GM19468 (cell line): ENCODE results near the gene DGCR8.
"Not testable (repeated sequence)": the region's sequence is repeated elsewhere in the genome, so short reads cannot be mapped to it uniquely, and the experiment has no call there.

Experiments
- ATAC-seq: cut with Tn5 transposase; IDR thresholded peaks from one replicate; pipeline ENCODE4 v1.9.1; 2021; ENCODE audit warnings: mild to moderate bottlenecking, moderate library complexity, moderate number of reproducible peaks; ENCODE audit not compliant: unreplicated experiment; ENCODE audit errors: extremely low read depth

DGCR8 gene

DNA sequence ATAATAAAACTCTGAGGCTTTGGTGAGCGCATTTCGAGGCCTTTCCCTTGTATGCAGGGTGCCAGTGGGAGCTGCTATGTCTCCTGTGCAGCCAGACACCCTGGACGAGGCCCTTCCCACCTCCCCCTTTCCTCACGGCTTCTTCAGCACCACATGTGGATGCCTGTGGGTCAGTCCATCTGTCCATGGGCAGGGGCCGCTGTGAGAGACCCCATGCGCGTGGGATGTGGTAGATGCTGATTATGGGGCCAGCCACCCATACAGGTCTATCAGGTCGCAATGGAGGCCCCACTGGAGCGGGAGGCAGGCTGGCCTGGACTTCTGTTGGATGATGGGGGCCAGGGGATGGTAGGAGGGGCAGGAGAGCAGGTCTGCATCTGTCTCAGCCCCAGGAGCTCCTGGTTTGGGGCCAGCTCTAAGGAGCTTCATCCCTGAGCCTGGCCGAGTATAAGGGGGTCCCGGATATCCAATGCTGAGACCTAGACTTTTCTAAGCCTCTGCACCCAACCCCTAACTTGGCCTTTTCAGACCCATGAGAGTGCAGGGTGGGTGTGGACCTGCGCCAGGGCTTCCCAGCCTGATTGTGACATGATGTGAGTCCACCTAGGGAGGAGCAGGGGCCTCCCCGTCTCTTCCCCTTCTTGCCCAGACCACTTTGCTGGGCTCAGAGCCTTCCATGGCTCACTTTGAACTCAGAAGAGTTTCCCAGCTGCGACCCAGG, 14.0 kb upstream of the DGCR8 start:
- no peak for ATAC-seq

DNA sequence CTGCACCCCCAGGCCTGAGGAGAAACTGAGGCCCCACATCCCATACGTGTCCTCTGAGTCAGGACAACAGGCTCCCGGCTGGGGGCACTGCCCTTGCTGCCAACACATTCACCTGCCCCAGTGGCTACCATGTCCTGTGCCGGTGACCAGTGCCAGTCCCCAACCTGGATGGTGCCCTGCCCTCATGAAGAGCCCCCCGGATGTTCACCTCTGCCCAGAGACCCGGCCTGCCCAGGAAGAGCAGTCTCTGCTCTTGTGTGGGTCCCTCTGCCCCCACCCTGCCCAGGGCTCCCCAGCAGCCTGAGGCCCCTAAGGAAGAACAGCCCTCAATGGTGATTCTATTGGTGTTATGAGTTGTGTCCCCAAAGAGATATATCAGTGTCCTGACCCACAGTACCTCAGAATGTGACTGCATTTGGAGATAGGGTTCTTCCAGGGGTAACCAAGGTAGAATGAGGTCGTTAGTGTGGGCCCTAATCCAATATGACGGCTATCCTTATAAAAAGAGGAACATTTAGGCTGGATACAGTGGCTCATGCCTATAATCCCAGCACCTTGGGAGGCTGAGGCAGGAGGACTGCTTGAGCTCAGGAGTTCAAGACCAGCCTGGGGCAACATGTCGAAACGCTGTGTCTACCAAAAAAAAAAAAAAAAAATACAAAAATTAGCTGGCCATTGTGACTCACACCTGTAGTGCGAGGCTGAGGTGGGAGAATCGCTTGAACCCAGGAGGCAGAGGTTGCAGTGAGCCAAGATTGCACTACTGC, 13.2 kb upstream of the DGCR8 start:
- ATAC-seq = no peak

DNA sequence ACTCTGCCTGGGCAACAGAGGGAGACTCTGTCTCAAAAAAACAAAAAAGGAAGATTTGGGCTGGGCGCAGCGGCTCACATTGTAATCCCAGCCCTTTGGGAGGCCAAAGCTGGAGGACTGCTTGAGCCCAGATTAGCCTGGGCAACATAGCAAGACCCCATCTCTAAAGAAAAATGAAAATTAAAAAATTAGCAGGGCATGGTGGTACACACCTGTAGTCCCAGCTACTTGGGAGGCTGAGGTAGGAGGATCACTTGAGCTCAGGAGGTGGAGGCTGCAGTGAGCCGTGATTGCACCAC, 12.7 kb upstream of the DGCR8 start:
- not testable (repeated sequence) for ATAC-seq

DNA sequence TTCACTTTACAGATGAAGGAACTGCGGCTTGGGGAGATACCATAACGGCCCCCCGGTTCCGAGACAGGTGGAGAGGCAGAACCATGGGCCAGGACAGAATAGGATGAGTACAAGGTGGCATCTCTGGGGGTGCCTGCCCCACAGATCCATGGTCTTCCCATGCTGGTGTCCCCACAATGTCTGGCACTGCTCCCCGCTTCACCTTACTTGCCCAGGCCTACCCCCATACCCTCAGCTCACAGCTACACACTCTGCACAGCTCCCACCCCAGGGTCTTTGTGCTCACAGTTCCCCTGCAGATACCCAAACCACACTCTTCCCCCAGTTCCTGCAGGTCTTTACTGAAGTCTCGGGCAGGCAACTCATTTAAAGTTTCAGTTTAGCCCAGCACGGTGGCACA, 11.4 kb upstream of the DGCR8 start:
- ATAC-seq = no peak

DNA sequence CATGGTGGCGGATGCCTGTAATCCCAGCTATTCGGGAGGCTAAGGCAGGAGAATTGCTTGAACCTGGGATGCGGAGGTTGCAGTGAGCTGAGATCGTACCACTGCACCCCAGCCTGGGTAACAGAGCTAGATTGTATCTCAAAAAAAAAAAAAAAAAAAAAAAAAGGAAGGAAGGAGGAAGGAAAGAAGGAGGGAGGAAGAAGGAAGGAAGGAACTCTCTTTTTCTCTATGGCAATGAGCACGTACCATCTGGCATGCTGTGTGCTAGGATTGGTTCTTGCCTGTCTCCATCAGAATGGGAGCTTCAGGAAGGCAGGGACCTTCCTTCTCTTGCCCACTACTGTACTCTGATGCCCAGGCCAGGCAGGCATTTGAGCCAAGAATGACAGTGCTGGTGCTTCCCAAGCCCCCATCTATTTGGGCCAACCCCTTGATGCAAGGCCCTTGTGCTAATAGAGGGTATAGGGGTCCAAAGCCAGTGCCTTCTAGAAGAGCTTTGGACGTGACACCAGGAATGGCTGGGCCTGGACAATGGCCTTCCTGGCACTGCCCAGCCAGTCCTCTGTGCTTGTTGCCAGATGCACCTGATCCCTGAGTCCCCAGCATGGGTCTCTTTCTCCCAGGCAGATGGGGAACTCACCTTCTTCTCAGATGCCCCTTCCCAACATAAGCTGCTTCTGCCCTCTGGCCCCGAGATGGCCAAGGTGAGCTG, 10.6 kb upstream of the DGCR8 start:
- ATAC-seq = no peak

DNA sequence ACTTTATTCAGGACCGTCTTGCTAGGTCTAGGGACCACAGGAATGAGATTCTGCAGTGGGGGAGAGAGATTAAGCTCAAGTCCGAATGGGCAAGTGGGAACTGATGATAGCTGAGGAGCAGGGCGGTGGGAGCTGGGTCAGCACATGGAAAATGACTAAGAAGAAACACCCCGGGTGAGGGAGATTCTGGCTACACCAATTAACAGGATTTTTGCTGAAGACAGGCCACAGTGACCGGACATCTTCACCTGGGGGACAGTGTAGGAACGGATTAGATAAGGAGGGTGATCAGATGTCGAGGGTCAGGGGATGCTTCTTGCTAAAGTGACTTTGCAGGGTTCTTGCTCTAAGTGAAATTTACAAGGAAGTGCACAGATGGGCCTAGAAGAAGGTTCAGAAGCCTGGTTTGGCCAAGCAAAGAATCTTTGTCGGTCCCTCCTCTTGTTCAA, 8.5 kb upstream of the DGCR8 start:
- no peak for ATAC-seq

DNA sequence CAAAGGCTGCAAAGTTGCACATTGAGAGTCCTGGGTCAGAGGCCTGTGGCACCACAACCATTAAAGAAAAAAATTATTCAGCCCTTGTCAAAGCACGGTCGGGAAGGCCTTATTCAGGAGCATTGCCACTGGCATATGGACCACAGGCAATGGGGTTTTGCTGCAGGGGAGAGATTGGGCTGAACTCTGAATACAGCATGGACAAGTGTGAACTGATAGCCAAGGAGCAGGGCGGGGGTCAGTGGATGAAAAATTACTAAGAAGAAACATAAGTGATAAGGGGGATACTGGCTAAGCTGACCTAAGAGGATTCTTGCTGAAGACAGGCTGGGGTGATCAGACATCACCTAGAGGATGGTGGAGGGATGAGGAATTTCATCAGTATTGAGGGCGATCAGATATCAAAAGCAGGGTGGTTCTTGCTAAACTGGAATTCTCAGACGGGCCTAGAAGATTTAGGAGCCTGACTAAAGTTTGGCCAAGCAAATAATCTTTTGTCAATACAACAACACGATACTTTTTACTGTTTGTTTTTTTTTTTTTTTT, 3.3 kb upstream of the DGCR8 start:
- ATAC-seq = no peak

DNA sequence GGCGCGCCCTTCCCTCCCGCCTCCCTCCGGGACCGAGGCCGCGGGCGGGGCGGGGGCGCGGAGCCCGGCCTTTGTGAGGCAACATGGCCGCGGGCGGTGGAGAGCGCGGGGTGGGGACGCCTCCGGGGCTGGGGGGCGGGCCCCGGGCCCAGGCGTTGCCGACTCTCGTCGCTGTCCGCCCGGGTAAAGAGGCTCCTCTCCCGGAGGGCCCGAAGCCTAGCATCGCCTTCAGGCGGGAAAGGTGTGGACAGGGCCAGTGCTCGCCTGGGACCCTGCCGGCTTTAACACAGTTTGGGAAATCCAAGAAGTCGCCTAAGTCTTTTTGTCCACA, 369 bp downstream of the DGCR8 start:
- peak; percentile 56 for ATAC-seq

DNA sequence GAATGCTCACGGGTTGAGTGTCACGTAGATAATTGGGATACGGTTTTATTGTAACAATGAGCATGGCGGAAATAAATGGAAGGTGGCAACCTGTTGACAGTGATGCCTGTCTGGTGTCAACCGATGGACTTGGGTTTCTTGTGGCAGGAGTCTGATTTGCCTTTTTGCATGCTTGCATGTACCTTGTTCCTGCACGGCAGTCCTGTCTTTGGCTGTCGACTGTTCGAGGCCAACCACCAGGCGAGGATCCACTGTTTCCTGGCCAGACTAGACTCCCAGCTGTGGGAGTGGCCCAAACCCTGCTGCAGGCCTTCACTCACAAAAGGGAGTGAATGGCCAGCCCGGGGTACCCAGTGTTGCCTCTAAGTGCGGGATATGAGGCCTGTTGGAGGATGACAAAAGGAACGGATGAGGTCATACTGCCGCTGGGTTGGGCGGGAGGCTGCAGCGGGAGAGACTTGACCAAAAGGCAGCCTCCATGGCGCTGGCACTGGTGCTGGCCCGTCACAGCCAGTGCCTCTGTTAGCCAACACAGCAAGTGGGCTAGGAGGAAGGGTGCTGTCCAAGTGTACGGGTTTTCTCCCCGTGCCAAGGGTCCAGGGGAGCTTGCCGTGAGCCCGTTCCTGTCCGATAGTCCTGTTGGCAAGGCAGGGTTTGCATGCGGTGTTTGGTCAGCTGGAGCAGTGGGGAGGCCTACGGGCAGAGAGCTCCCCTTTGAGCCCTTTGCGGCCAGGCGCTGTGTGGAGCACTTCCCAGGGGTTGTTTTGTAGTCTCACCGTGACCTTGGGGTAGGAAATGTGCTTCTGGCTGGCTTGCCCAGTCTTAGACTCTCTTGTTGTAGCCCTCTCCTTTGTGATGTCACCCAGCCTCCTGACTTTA, 974 bp downstream of the DGCR8 start:
- ATAC-seq = no peak

DNA sequence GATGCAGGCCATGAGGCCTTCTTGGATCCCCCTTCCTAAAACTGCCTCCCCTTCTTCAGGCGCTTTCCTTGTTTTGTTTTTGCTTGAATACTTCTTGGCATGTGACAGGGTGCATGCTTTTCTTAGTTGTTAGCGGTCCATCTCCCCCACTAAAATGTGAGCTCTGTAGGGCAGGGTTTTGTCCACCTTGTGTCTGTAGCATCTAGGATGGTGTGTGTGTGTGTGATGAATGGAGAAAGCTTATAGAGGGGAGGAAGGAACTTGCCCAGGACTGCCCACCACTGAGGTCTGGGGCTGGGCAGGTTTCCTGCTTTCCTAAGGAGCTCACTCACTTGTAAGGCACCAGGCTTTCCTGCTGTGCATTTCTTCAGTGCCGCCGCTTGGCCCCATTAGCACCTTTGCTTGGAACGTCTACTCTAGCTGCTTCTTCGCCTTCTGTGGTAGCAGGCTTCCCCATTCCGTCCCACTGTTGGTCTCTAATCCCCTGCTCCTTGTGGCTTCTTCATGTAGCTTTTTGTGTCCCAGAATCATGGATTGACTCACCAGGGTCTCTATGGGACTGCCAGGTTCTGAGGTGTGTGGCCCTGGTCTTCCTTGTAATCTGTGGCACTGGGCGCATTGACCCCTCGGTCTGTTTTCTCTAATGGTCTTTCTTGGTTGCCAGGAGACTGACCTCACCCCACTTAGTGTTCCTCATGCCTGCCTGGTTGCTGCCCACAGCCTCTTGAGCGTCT, 3.3 kb downstream of the DGCR8 start:
- no peak for ATAC-seq

DNA sequence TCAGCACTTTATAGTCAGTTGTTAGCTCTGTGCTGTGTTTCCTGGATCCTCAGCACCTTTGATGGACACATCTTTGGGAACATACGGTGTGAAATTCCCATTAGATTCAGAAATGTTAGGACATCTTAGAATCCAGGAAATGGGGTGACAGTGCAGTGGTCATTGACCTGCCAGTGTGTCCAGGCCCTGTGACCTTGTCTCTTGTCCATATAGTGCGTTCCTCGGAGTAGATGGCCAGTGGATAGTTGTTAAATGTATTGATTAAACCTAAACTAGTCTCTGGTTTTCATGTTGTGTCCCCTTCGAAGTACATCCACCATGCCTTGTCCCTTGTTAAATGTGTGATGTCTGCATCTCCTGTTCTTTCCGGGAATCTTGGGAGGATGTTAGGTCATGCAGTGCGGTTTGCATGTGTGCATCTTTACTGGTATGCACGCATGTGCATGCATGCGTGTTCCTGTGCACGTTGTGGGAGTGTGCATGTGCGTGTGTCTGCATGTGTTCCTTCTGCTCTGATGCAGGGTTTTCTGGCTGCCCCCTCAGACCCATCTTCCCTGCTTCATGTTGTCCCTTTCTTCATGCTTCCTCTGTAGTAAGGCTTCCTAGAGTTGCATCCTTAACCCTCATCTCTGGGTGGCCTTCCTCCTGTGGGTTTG, 4.0 kb downstream of the DGCR8 start:
- ATAC-seq = no peak

DNA sequence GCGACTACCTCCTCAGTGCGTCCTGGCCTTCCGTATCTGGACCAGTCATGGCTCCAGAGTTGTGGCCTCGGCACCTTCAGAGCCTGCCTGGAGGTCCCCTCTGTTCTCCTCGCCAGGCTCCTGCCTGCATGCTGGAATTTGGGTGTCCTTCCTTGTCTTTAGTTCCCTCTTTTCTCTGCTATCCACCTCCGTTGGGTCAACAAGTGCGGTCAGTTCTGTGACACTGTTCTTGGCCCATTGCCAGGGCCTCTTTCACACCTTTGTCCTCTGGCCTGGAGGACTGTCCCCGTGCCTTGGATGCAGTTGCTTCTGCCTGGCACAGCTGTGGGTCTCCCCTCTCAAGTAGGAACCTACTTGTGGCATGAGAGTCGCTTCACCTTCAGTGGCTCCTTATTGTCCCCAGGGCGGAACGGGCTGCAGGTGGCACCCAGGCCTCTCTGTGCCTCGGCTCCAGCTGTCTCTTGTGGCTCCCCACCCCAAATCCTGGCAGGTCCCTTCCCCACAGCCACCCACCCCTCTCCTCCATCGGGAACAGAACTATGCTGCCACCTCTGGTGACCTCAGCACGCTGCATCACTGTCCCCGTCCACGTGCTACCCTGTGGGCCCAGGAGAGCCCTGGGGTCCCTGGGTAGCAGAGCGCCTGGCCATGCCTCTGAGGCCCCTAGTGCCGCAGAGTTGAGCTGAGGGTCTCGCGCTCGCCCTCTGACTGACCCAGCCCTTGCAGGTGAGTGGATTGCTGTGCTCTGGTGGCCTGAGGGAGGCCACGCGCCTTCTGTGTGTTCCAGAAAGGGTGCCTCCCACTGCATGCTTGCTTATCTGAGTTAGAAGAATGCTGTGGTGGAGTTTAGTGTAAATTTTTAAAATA, 4.7 kb downstream of the DGCR8 start:
- no peak for ATAC-seq

DNA sequence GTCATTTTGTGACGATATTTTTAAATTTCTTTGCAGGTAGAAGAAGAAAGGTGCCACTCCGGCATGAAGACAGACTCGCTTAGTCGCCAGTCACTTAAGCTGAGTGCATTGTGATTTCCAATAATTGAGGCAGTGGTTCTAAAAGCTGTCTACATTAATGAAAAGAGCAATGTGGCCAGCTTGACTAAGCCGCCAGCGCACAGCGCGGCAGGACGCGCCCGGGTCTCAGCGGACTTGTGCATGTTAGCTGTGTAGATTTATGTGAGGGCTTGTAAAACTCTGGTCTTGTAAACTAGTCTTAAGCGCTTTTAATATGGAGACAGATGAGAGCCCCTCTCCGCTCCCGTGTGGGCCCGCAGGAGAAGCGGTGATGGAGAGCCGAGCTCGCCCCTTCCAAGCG, 5.6 kb downstream of the DGCR8 start:
- ATAC-seq = no peak

DNA sequence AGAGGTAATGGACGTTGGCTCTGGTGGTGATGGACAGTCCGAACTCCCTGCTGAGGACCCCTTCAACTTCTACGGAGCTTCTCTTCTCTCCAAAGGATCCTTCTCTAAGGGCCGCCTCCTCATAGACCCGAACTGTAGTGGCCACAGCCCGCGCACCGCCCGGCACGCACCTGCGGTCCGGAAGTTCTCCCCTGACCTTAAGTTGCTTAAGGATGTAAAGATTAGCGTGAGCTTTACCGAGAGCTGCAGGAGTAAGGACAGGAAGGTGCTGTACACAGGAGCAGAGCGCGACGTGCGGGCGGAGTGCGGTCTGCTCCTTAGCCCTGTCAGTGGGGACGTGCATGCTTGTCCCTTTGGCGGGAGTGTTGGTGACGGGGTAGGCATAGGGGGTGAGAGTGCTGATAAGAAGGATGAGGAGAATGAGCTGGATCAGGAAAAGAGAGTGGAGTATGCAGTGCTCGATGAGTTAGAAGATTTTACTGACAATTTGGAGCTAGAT, 6.1 kb downstream of the DGCR8 start:
- ATAC-seq = no peak

DNA sequence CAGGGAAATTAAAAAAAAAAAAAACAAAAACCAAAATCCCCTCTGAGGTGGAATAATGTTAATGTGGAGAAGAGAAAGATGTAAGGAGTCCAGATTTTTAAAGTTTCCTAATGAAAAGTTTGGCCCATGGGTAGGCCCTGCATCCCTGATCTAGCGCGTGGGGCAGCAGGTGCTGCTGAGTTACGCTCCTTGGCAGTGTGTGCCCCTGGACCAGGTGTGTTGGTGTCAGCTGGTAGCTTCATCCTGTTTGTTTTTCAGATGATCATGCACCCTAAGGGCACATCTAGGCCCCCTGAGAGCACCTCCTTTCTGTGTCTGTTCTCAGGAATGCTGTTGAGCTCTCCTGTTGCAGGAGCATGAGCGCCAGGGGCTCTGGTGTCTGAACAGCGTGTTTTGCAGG, 6.7 kb downstream of the DGCR8 start:
- ATAC-seq = no peak

DNA sequence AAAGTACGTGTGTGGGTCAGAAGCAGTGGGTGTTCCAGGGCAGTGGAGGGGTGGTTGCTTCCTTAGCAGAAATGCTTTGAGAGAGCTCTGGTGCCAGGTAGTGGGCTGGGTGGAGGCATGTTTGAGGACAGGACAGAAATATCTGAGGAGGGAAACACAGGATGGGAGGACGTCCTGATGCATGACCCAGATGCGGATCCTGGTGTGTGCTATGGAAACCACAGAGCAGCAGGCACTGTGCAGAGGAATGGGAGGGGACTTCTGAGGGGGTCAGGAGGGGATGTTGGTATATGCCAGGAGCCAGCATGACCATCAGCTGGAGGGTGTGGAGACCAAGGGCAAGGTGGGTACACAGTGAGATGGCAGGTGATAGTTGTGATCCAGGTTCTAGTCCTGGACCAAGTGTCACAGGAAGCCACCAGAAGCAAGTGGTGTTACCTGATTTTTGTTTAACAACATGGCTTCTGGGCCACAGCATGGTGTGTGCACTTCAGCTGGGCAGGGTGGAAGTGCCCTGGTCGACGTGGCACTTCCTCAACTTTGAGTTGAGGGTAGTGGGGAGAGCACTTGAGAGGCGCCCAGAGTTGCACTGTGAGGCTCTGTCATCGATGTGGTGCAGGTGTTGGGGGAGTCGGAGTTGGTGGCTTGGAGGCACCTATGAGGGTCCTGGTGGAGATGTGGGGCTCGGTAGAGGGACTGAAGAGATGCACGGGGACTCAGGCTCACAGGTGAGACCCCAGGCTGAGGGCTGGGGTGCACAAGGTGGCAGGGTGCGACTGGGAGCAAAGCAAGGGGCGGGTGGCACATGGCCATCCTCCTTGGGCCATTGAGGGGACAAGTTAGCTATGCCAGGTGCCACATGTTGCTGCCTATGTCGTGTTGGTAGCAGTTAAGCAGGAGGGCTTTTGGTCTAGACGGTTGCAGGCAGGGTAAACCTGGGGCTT, 7.5 kb downstream of the DGCR8 start:
- ATAC-seq = no peak

DNA sequence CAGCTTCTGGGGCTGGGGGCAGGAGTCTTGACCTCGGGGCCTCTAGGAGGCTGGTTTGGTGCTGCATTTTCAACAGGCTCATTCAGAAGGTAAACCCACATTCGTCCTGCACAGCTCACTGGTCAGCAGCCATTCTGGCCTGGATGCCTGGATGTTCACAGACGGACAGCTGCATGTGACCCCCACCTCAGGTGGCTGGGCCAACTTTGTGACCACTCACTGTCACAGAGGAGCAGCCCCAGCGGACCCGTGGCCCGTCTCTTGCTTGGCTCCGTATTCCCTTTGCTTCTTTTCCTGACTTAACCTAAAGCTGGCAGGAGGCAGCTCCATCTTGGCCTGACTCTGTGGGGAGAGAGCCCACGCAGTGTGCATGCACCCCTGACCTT, 8.2 kb downstream of the DGCR8 start:
- no peak for ATAC-seq
